IMR-90 (cell line): Measurements from ENCODE around the gene NFKBIE. TPM values are rescaled to one million over a fixed set of nuclear protein-coding genes. Genes with fewer than 3 reads are reported as not detected.

Experiments
- ATAC-seq: fragments of 200-7000 bp; cut with Tn5 transposase; 2 replicates; pipeline ENCODE4 v1.9.1; 2020; ENCODE audit warnings: low read depth, mild to moderate bottlenecking, moderate library complexity
- BruUV-seq: library from RNA; stranded (reverse); fragments of 400-500 nt; replicated peaks from 2 replicates; lab custom pipeline; 2021; lab: Mats Ljungman, UMichigan
- CTCF ChIA-PET: fragments of 300-600 bp; formaldehyde crosslinking; extraction: SDS; loops from one replicate; lab custom pipeline; 2021; ENCODE audit warnings: antibody characterized with exemption; lab: Yijun Ruan, JAX
- POLR2A ChIA-PET: fragments of 300-600 bp; sonication (Branson Sonifier 250); formaldehyde crosslinking; loops from one replicate; lab custom pipeline; 2022; ENCODE audit warnings: antibody characterized with exemption; ENCODE audit not compliant: unreplicated experiment; lab: Charles Lee
- DNase-seq: peaks from one replicate; pipeline ENCODE4 v3.0.0; 2013
- H2AFZ ChIP-seq: replicated peaks from 2 replicates; pipeline ENCODE3; 2013; ENCODE audit warnings: low read length, mild to moderate bottlenecking; ENCODE audit not compliant: poor library complexity
- H2AK5ac ChIP-seq: 2 replicates; pipeline ENCODE4 v1.6.1; 2013; ENCODE audit warnings: low read depth, low read length, inconsistent platforms
- H2AK9ac ChIP-seq: replicated peaks from 2 replicates; pipeline ENCODE3; 2013; ENCODE audit warnings: mild to moderate bottlenecking, low read depth, low read length, moderate library complexity; ENCODE audit not compliant: poor library complexity
- H2BK120ac ChIP-seq: 2 replicates; pipeline ENCODE4 v1.6.1; 2013; ENCODE audit warnings: low read depth, low read length, inconsistent platforms
- H2BK15ac ChIP-seq: 3 replicates; pipeline ENCODE4 v1.6.1; 2013; ENCODE audit warnings: low read depth, low read length, inconsistent platforms
- H2BK20ac ChIP-seq: 2 replicates; pipeline ENCODE4 v1.6.1; 2013; ENCODE audit warnings: low read depth, mild to moderate bottlenecking, inconsistent platforms, low read length, moderate library complexity
- H2BK5ac ChIP-seq: 2 replicates; pipeline ENCODE4 v1.6.1; 2013; ENCODE audit warnings: mild to moderate bottlenecking, low read depth, low read length, inconsistent platforms; ENCODE audit not compliant: poor library complexity, severe bottlenecking
- H3K14ac ChIP-seq: replicated peaks from 2 replicates; pipeline ENCODE4 v1.6.1; 2013; ENCODE audit warnings: low read depth, low read length, inconsistent platforms
- H3K18ac ChIP-seq: 2 replicates; pipeline ENCODE4 v1.6.1; 2013; ENCODE audit warnings: low read depth, low read length, control low read depth
- H3K23ac ChIP-seq: 2 replicates; pipeline ENCODE4 v1.6.1; 2013; ENCODE audit warnings: low read depth, low read length, inconsistent platforms
- H3K27ac ChIP-seq: 2 replicates; pipeline ENCODE4 v1.5.1; 2013; ENCODE audit warnings: mild to moderate bottlenecking, control low read depth, low read length; ENCODE audit not compliant: insufficient read depth
- H3K27me3 ChIP-seq: 2 replicates; pipeline ENCODE4 v1.6.1; 2013; ENCODE audit warnings: low read length; ENCODE audit not compliant: control insufficient read depth, insufficient read depth
- H3K36me3 ChIP-seq: 2 replicates; pipeline ENCODE4 v1.6.1; 2013; ENCODE audit warnings: low read length, mixed read lengths; ENCODE audit not compliant: control insufficient read depth, insufficient read depth
- H3K4ac ChIP-seq: 2 replicates; pipeline ENCODE4 v1.6.1; 2013; ENCODE audit warnings: low read depth, low read length, inconsistent platforms
- H3K4me1 ChIP-seq: 2 replicates; pipeline ENCODE4 v1.6.1; 2013; ENCODE audit warnings: low read length, mixed read lengths; ENCODE audit not compliant: control insufficient read depth, insufficient read depth
- H3K4me2 ChIP-seq: 2 replicates; pipeline ENCODE4 v1.6.1; 2013; ENCODE audit warnings: low read depth, mild to moderate bottlenecking, control low read depth, low read length, moderate library complexity
- H3K4me3 ChIP-seq: 2 replicates; pipeline ENCODE4 v1.5.1; 2013; ENCODE audit warnings: low read depth, mild to moderate bottlenecking, control low read depth, low read length, moderate library complexity; ENCODE audit not compliant: insufficient read depth
- H3K56ac ChIP-seq: 2 replicates; pipeline ENCODE4 v1.6.1; 2013; ENCODE audit warnings: low read length, inconsistent platforms; ENCODE audit not compliant: insufficient read depth; ENCODE audit errors: extremely low read depth
- H3K79me1 ChIP-seq, 2 experiments: 2 replicates each; pipeline ENCODE4 v1.6.1; 2013; ENCODE audit warnings: low read length in 2 of 2, inconsistent platforms in 1 of 2, low read depth in 1 of 2
- H3K9ac ChIP-seq: 2 replicates; pipeline ENCODE4 v1.6.1; 2013; ENCODE audit warnings: low read depth, low read length, control low read depth
- H3K9me1 ChIP-seq: 2 replicates; pipeline ENCODE4 v1.6.1; 2013; ENCODE audit warnings: low read length, inconsistent platforms; ENCODE audit not compliant: insufficient read depth
- H3K9me3 ChIP-seq: 2 replicates; pipeline ENCODE4 v1.6.1; 2013; ENCODE audit warnings: low read length; ENCODE audit not compliant: control insufficient read depth, insufficient read depth
- H4K20me1 ChIP-seq: 2 replicates; pipeline ENCODE4 v1.6.1; 2013; ENCODE audit warnings: low read length, inconsistent platforms; ENCODE audit not compliant: insufficient read depth
- H4K5ac ChIP-seq: 2 replicates; pipeline ENCODE4 v1.6.1; 2013; ENCODE audit warnings: mild to moderate bottlenecking, low read depth, low read length, control low read depth
- H4K8ac ChIP-seq, 2 experiments: 2 replicates each; pipeline ENCODE4 v1.6.1; 2013; ENCODE audit warnings: low read depth in 2 of 2, low read length in 2 of 2, control low read depth in 1 of 2, inconsistent platforms in 1 of 2
- H4K91ac ChIP-seq: 2 replicates; pipeline ENCODE4 v1.6.1; 2013; ENCODE audit warnings: low read depth, low read length, inconsistent platforms; ENCODE audit not compliant: insufficient read depth
- BHLHE40 ChIP-seq: fragments of 150-350 bp; IDR thresholded peaks from 2 replicates; pipeline ENCODE4 v1.6.1; 2016; ENCODE audit warnings: mild to moderate bottlenecking, low read depth, low read length
- CEBPB ChIP-seq: IDR thresholded peaks from 2 replicates; pipeline ENCODE4 v1.6.1; 2012; ENCODE audit warnings: low read depth, low read length, improper control_type of control experiment
- CHD1 ChIP-seq: IDR thresholded peaks from 2 replicates; pipeline ENCODE4 v1.6.1; 2012; ENCODE audit warnings: low read depth, low read length, improper control_type of control experiment
- FOS ChIP-seq: fragments of 150-350 bp; IDR thresholded peaks from 2 replicates; pipeline ENCODE4 v1.6.1; 2016; ENCODE audit warnings: low read depth, low read length
- MAFK ChIP-seq: IDR thresholded peaks from 2 replicates; pipeline ENCODE4 v1.6.1; 2012; ENCODE audit warnings: low read depth, low read length, improper control_type of control experiment
- MAZ ChIP-seq: IDR thresholded peaks from 2 replicates; pipeline ENCODE4 v1.6.1; 2012; ENCODE audit warnings: low read depth, mild to moderate bottlenecking, low read length, improper control_type of control experiment, moderate library complexity, borderline replicate concordance
- MXI1 ChIP-seq: IDR thresholded peaks from 2 replicates; pipeline ENCODE4 v1.6.1; 2012; ENCODE audit warnings: low read depth, mild to moderate bottlenecking, low read length, moderate library complexity, borderline replicate concordance
- NFE2L2 ChIP-seq: fragments of 150-350 bp; IDR thresholded peaks from 2 replicates; pipeline ENCODE4 v1.6.1; 2016; ENCODE audit warnings: low read depth, mild to moderate bottlenecking, low read length
- POLR2A ChIP-seq: IDR thresholded peaks from 2 replicates; pipeline ENCODE4 v1.6.1; 2012; ENCODE audit warnings: mild to moderate bottlenecking, low read depth, low read length
- RAD21 ChIP-seq: IDR thresholded peaks from 2 replicates; pipeline ENCODE4 v1.6.1; 2012; ENCODE audit warnings: low read length, improper control_type of control experiment
- RCOR1 ChIP-seq: IDR thresholded peaks from 2 replicates; pipeline ENCODE4 v1.6.1; 2012; ENCODE audit warnings: mild to moderate bottlenecking, low read length, improper control_type of control experiment; ENCODE audit not compliant: insufficient replicate concordance
- RFX5 ChIP-seq: IDR thresholded peaks from 2 replicates; pipeline ENCODE4 v1.8.0; 2012; ENCODE audit warnings: low read depth, mild to moderate bottlenecking, low read length, moderate library complexity
- SMC3 ChIP-seq: fragments of 150-350 bp; IDR thresholded peaks from 2 replicates; pipeline ENCODE4 v1.6.1; 2016; ENCODE audit warnings: low read depth, mild to moderate bottlenecking, antibody characterized with exemption, low read length, moderate library complexity
- USF2 ChIP-seq: fragments of 150-350 bp; IDR thresholded peaks from 2 replicates; pipeline ENCODE4 v1.6.1; 2017; ENCODE audit warnings: mild to moderate bottlenecking, antibody characterized with exemption, low read length, low read depth
- WGBS, 2 experiments: methylation state at CpG; one replicate each; pipeline versions ENCODE4 v1.1.5 to v1.1.7; 2013; ENCODE audit warnings: missing lambda C conversion rate in 2 of 2; ENCODE audit not compliant: insufficient read length in 1 of 2; ENCODE audit errors: extremely low coverage in 2 of 2; 5-methylcytosine and 5-hydroxymethylcytosine counted together
- dilution Hi-C: fragments of 300-500 bp; cut with HindIII; formaldehyde crosslinking; loops from one replicate; pipeline ENCODE4 v1.14.3; 2018; ENCODE audit warnings: low sequenced_read_pairs; ENCODE audit not compliant: unreplicated experiment
- in situ Hi-C: fragments of 300-500 bp; cut with MboI; formaldehyde crosslinking; loops from 3 replicates; pipeline ENCODE4 v1.14.3; 2019; ENCODE audit warnings: low sequenced_read_pairs, inconsistent platforms, mixed read lengths
- intact Hi-C: fragments of 100-400 bp; cut with micrococcal nuclease; formaldehyde crosslinking; loops from 2 replicates; pipeline ENCODE4 v1.10.0; 2022
- polyA plus RNA-seq, 3 experiments: library from polyadenylated mRNA; depleted of rRNA; stranded (reverse); fragments of >200 nt; gene quantifications; 2 replicates each; pipeline ENCODE4 v1.2.3, GENCODE V29; 2012; ENCODE audit warnings: low replicate concordance in 1 of 3
- total RNA-seq: library from RNA; depleted of rRNA; stranded (reverse); fragments of >200 nt; gene quantifications from 2 replicates; pipeline ENCODE4 v1.2.3, GENCODE V29; 2012
- TF ChIP-seq, protein P1 (sequence below): conservative IDR thresholded peaks from 2 replicates; pipeline ENCODE4 v1.5.1; 2012; ENCODE audit warnings: mild to moderate bottlenecking, low read depth, low read length, improper control_type of control experiment
- TF ChIP-seq, protein P2 (sequence below): fragments of 150-350 bp; IDR thresholded peaks from 2 replicates; pipeline ENCODE4 v1.6.1; 2016; ENCODE audit warnings: low read depth, mild to moderate bottlenecking, low read length, moderate library complexity, borderline replicate concordance

The NFKBIE gene
- total and polyA plus RNA-seq, 2 of the 4 experiments (the other 2 are of a cell fraction), result 7.9 to 13.0 TPM

DNA sequence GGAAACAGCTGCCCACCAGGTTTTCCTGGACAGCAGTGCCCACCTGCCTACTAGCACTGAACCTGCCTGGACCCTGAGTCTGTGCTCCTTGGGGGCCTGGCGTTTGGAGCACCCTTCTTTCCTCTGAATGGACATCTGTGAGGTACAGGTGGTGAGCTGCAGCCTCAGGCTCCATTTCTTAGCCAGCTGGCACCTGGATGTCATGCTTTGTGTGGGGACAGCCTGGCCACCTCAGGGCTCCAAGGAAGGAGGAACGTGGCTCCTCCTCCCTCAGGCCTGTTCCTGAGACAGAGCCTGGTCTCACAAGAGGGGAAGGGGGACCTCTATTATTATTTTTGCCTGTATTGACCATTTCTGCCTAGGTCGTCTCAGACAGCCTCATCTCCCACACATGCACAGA, 13.0 kb upstream of the NFKBIE start:
- ATAC-seq, result no peak
- Histone ChIP-seq H3K4ac (no peak overlapping the region), H2BK5ac (no peak overlapping the region), H2BK120ac (no peak overlapping the region), H4K5ac (no peak overlapping the region), H3K36me3 (no peaks in the 10 kb centered on the region), H3K9me3 (no peaks in the 10 kb centered on the region), H4K91ac (no peak overlapping the region), H2BK20ac (no peak overlapping the region), H2BK15ac (no peak overlapping the region), H3K23ac (no peak overlapping the region), H4K20me1 (no peaks in the 10 kb centered on the region; the same call in 1 of the 2 replicates), H3K9me1 (peaks cover 4% of the 10 kb centered on the region; the same call in 1 of the 2 replicates), H3K4me1 (no peaks in the 10 kb centered on the region), H3K18ac (no peak overlapping the region), H3K79me1 (no peaks in the 10 kb centered on the region), H3K56ac (no peak overlapping the region), H3K27me3 (peaks cover 55% of the 10 kb centered on the region), H3K4me2 (no peak overlapping the region), H2AFZ (no peak overlapping the region), H3K27ac (no peak overlapping the region), H2AK5ac (no peak overlapping the region), H4K8ac (no peak overlapping the region), H3K14ac (no peak overlapping the region), H2AK9ac (no peak overlapping the region), H3K9ac (no peak overlapping the region), H3K4me3 (no peak overlapping the region)
- intact Hi-C loops (no loop called here), in situ Hi-C loops (no loop called here), dilution Hi-C loops (no loop called here)
- ChIA-PET POLR2A (no interaction called here), CTCF (no interaction called here)
- 17% methylated on average over 1 of the region's 3 CpGs; no CpG with 5 or more reads in 1 of the 2 experiments for WGBS, 2 experiments
- DNase-seq, result no peak
- TF ChIP-seq FOS (no peak), CEBPB (no peak), NFE2L2 (no peak), SMC3 (no peak), CHD1 (no peak), POLR2A (no peak), RFX5 (no peak), MAFK (no peak), USF2 (no peak), RAD21 (no peak), BHLHE40 (no peak), RCOR1 (no peak), MAZ (no peak), MXI1 (no peak)
- TF ChIP-seq, protein P1, sequence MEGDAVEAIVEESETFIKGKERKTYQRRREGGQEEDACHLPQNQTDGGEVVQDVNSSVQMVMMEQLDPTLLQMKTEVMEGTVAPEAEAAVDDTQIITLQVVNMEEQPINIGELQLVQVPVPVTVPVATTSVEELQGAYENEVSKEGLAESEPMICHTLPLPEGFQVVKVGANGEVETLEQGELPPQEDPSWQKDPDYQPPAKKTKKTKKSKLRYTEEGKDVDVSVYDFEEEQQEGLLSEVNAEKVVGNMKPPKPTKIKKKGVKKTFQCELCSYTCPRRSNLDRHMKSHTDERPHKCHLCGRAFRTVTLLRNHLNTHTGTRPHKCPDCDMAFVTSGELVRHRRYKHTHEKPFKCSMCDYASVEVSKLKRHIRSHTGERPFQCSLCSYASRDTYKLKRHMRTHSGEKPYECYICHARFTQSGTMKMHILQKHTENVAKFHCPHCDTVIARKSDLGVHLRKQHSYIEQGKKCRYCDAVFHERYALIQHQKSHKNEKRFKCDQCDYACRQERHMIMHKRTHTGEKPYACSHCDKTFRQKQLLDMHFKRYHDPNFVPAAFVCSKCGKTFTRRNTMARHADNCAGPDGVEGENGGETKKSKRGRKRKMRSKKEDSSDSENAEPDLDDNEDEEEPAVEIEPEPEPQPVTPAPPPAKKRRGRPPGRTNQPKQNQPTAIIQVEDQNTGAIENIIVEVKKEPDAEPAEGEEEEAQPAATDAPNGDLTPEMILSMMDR, result no peak
- TF ChIP-seq, protein P2, sequence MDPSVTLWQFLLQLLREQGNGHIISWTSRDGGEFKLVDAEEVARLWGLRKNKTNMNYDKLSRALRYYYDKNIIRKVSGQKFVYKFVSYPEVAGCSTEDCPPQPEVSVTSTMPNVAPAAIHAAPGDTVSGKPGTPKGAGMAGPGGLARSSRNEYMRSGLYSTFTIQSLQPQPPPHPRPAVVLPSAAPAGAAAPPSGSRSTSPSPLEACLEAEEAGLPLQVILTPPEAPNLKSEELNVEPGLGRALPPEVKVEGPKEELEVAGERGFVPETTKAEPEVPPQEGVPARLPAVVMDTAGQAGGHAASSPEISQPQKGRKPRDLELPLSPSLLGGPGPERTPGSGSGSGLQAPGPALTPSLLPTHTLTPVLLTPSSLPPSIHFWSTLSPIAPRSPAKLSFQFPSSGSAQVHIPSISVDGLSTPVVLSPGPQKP, result no peak
- no TSS peak for BruUV-seq
